ENCODE data around the gene ATXN1. TPM values are rescaled to one million over a fixed set of nuclear protein-coding genes. Genes with fewer than 3 reads are reported as not detected.

Gene ATXN1
- total RNA-seq, 1 experiment from 2014 or later, result 5.6 TPM

DNA sequence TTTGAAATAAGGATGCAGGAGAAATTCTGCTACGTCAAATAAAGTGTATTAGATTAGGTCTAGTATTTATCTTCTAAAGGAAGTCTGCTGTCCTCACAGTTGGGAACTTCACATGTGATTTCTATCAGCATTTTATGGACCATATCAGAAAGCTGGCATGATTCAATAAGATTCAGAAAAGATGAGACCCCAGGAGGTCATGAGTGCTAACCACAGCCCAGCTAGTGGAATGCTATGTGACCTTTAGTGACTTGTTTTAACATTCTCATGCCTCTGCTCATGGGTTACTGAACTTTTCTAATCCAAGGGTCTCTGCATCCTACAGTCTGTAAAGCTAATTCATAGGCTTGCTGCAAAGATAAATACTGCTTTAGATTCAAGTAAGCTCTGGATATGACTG is 372.8 kb downstream of the ATXN1 start:
- no peaks in the 10 kb centered on the region for H3K23me2 ChIP-seq (ENCODE audit: insufficient read length, low read depth, low read length, poor library complexity, severe bottlenecking)
- H4K5ac ChIP-seq (ENCODE audit: insufficient read length, low read depth, low read length), result no peak overlapping the region
- H3K79me2 ChIP-seq (ENCODE audit: insufficient read depth, low read length), result no peaks in the 10 kb centered on the region
- no peak overlapping the region for H3K14ac ChIP-seq (ENCODE audit: insufficient read depth, low read length)
- H3K9me3 ChIP-seq (ENCODE audit: control insufficient read depth, low read depth, low read length), result no peaks in the 10 kb centered on the region
- no peak overlapping the region for H3K4me2 ChIP-seq (ENCODE audit: insufficient read depth, insufficient read length, low read length)
- H3K9ac ChIP-seq (ENCODE audit: extremely low read depth, insufficient read length, low read length), result no peak overlapping the region
- H3K18ac ChIP-seq (ENCODE audit: insufficient read length, low read depth, low read length), result no peak overlapping the region
- no peaks in the 10 kb centered on the region for H3K4me1 ChIP-seq (ENCODE audit: insufficient read depth, low read length)
- DNase-seq, result no peak
- WGBS (ENCODE audit: extremely low coverage, insufficient read length, low lambda C conversion rate), result no CpG with 5 or more reads among the region's 1 CpG
- H2AK5ac ChIP-seq (ENCODE audit: insufficient read length, low read length), result no peak overlapping the region
- H3K9me3 Mint-ChIP-seq, result no peaks in the 10 kb centered on the region
- no peaks in the 10 kb centered on the region for H3K4me1 Mint-ChIP-seq
- no peak overlapping the region for H4K91ac ChIP-seq (ENCODE audit: insufficient read length, low read depth, low read length)
- no peak overlapping the region for H2BK20ac ChIP-seq (ENCODE audit: low read depth, low read length, poor library complexity, severe bottlenecking)
- no peak for TF ChIP-seq CTCF (conservative IDR thresholded peaks at IDR 0.05)
- H4K20me1 ChIP-seq (ENCODE audit: control insufficient read depth, insufficient read depth, insufficient read length), result no peaks in the 10 kb centered on the region
- no peaks in the 10 kb centered on the region for H3K27me3 ChIP-seq (ENCODE audit: insufficient read depth, low read length)
- no peak overlapping the region for H2BK5ac ChIP-seq (ENCODE audit: insufficient read length, low read length)
- H3T11ph ChIP-seq (ENCODE audit: low read length), result no peak overlapping the region
- no peak overlapping the region for H3K56ac ChIP-seq (ENCODE audit: insufficient read length, low read depth, low read length)
- no peak overlapping the region for H3K27ac Mint-ChIP-seq
- H2AFZ ChIP-seq (ENCODE audit: low read length), result no peak overlapping the region
- H4K8ac ChIP-seq (replicated peaks; ENCODE audit: insufficient read length, low read depth, low read length), result no peak overlapping the region
- no peak overlapping the region for H3K4ac ChIP-seq (ENCODE audit: low read depth, low read length)
- H3K27me3 Mint-ChIP-seq (ENCODE audit: low read depth), result peaks cover 2% of the 10 kb centered on the region; the same call in 1 of the 2 replicates
- H2BK12ac ChIP-seq (ENCODE audit: insufficient read length, low read depth, low read length), result no peak overlapping the region
- H2BK15ac ChIP-seq (ENCODE audit: low read depth, low read length), result no peak overlapping the region
- no peak overlapping the region for H3K4me3 Mint-ChIP-seq
- H3K79me1 ChIP-seq (ENCODE audit: insufficient read depth, low read depth, low read length, poor library complexity, severe bottlenecking), result no peaks in the 10 kb centered on the region
- H2BK120ac ChIP-seq (ENCODE audit: low read depth, low read length, poor library complexity, severe bottlenecking), result no peak overlapping the region
- no peak overlapping the region for H3K23ac ChIP-seq (ENCODE audit: insufficient read length, low read depth, low read length)
- no peak overlapping the region for H3K27ac ChIP-seq (ENCODE audit: insufficient read length, low read depth, low read length)
- no peaks in the 10 kb centered on the region for H3K36me3 Mint-ChIP-seq (ENCODE audit: insufficient read depth in 1 of 3, low read depth in 3 of 3)
